ENCODE data around the gene ITGB7.

ITGB7 gene

DNA sequence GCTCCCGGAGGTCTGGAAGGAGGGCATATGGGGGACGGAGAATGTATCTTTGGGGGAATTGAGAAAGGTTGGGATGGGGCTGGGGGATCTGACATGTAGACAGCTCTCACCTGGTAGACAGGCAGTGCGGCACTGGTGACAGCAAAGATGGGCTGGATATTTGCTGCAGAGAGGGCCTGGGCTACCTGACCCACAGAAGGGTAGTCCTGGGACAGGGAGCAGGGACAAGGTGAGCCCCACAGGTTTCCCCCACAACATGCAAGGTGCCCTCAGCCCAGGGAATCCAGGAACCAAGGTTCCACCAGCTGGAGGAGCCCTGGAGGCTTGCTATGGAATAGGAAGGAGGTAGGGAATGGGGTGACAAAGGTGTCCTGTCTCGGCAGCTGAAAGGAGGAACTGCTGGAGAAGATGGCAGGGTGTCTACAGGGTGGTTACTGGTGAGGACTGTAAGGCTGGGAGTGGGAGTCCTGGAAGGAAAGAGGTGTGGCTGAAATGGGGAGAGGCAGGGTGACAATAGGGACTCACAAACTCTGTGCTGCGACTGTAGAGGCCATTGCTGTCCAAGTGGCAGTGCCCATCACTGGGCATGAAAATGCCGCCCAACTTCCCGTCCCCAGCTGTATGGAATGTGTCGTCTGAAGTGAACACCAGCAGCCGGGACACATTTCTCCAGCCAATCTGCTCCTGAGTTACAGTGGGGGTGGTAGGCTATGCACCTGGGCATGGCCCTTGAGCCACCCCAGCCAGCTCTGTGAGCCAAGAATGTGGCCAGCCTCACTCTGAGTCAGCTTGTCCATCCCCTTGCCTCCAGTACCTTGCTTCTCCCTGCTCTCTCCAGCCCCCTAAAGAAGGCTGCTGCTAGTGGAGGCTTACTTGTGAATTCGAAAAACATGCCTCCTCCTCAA lies 11.3 kb downstream of the ITGB7 start:
- no peaks in the 10 kb centered on the region for H4K20me1 ChIP-seq (ENCODE audit: insufficient read depth, low read length)
- H3K9me3 ChIP-seq (ENCODE audit: insufficient read depth, low read length), result no peaks in the 10 kb centered on the region
- no peak overlapping the region for H3K9ac ChIP-seq (ENCODE audit: low read length)
- peaks cover 23% of the 10 kb centered on the region for H3K4me1 ChIP-seq (ENCODE audit: low read length)
- TF ChIP-seq, protein P1, sequence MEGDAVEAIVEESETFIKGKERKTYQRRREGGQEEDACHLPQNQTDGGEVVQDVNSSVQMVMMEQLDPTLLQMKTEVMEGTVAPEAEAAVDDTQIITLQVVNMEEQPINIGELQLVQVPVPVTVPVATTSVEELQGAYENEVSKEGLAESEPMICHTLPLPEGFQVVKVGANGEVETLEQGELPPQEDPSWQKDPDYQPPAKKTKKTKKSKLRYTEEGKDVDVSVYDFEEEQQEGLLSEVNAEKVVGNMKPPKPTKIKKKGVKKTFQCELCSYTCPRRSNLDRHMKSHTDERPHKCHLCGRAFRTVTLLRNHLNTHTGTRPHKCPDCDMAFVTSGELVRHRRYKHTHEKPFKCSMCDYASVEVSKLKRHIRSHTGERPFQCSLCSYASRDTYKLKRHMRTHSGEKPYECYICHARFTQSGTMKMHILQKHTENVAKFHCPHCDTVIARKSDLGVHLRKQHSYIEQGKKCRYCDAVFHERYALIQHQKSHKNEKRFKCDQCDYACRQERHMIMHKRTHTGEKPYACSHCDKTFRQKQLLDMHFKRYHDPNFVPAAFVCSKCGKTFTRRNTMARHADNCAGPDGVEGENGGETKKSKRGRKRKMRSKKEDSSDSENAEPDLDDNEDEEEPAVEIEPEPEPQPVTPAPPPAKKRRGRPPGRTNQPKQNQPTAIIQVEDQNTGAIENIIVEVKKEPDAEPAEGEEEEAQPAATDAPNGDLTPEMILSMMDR (IDR thresholded peaks at IDR 0.05; ENCODE audit: low read depth, low read length), result no peak
- no peak for TF ChIP-seq EZH2phosphoT487 (IDR thresholded peaks at IDR 0.05; ENCODE audit: low read depth)
- no peaks in the 10 kb centered on the region for H3K79me2 ChIP-seq (ENCODE audit: low read length)
- no peak overlapping the region for H2AFZ ChIP-seq (ENCODE audit: low read depth, low read length)
- H3K27ac ChIP-seq (ENCODE audit: low read length), result no peak overlapping the region
- no peak overlapping the region for H3K4me2 ChIP-seq (ENCODE audit: low read length)
- no peak overlapping the region for H3K4me3 ChIP-seq (ENCODE audit: low read length)
- peaks cover 8% of the 10 kb centered on the region for H3K36me3 ChIP-seq (replicated peaks; ENCODE audit: low read depth, low read length)
- no peaks in the 10 kb centered on the region for H3K27me3 ChIP-seq (ENCODE audit: low read depth, low read length)

DNA sequence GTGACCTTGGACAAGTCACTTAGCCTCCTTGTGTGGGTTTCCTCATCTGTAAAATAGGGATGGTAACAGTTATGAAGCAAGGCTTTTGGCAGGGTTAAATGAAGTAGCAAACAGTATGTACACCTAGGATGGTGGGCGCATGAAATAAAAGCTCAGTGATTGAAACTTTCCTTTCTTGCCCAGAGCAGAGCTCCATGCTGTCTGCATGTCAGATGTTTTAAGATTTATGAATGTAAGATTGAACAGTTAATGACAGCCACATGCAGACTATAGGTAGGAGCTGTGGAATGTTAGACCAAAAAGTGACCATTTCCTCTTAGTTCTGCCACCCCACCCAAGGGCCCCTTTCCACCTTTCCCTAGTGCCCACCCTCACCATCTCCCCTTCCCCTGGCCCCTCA lies 12.1 kb downstream of the ITGB7 start:
- H3K36me3 ChIP-seq (replicated peaks; ENCODE audit: low read depth, low read length), result peaks cover 8% of the 10 kb centered on the region

DNA sequence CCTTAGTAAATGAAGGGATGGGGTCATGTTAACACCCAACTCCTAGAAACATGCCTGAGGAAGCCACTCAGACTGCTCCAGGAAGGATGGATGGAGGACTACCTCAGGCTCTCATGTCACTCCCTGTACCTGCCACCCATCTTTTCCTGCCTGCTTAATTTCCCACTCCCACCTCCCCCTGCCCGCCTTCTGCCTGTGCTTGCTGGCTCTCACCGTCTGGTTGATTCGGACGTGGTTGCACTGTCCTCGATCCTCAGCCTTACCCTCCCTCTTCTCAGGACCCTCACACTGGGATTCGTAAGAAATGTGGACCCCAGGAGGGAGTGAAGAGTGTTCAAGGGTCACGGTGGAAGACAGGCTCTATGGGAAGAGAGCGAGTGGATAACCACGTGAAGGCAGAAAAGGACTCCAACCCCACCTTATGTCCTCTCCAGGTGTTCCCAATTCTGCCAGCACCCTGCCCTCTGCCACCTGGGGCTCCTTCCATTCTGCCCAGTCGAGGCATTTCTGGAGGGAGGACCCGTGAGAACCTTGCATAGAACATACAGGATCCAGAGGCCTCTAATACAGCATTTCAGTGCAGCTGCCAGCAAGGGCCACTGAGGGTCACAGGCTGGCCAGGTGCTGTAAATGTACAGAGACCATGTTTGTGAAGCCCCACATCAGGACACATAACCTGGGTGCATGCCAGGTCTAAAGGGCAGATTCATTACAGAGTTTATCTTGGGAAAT lies 12.9 kb downstream of the ITGB7 start:
- Histone ChIP-seq H3K9me3 (ENCODE audit: insufficient read depth, low read length) (no peaks in the 10 kb centered on the region), H3K4me2 (ENCODE audit: low read length) (no peak overlapping the region), H3K9ac (ENCODE audit: low read length) (no peak overlapping the region), H4K20me1 (ENCODE audit: insufficient read depth, low read length) (no peaks in the 10 kb centered on the region), H3K36me3 (replicated peaks; ENCODE audit: low read depth, low read length) (peaks cover 8% of the 10 kb centered on the region), H3K4me3 (ENCODE audit: low read length) (no peak overlapping the region), H2AFZ (ENCODE audit: low read depth, low read length) (no peak overlapping the region), H3K4me1 (ENCODE audit: low read length) (peaks cover 11% of the 10 kb centered on the region), H3K79me2 (ENCODE audit: low read length) (no peaks in the 10 kb centered on the region), H3K27me3 (ENCODE audit: low read depth, low read length) (no peaks in the 10 kb centered on the region), H3K27ac (ENCODE audit: low read length) (no peak overlapping the region)
- TF ChIP-seq, protein P1 (IDR thresholded peaks at IDR 0.05; ENCODE audit: low read depth, low read length), result no peak

More for the DNA sequence above, 12.1 kb downstream of the ITGB7 start:
- no peak for TF ChIP-seq EZH2phosphoT487 (IDR thresholded peaks at IDR 0.05; ENCODE audit: low read depth)
- TF ChIP-seq, protein P1 (IDR thresholded peaks at IDR 0.05; ENCODE audit: low read depth, low read length), result no peak
- H3K4me2 ChIP-seq (ENCODE audit: low read length), result no peak overlapping the region
- H3K9me3 ChIP-seq (ENCODE audit: insufficient read depth, low read length), result no peaks in the 10 kb centered on the region
- H2AFZ ChIP-seq (ENCODE audit: low read depth, low read length), result no peak overlapping the region
- H4K20me1 ChIP-seq (ENCODE audit: insufficient read depth, low read length), result no peaks in the 10 kb centered on the region
- no peak overlapping the region for H3K27ac ChIP-seq (ENCODE audit: low read length)
- H3K27me3 ChIP-seq (ENCODE audit: low read depth, low read length), result no peaks in the 10 kb centered on the region
- no peak overlapping the region for H3K9ac ChIP-seq (ENCODE audit: low read length)
- no peak overlapping the region for H3K4me3 ChIP-seq (ENCODE audit: low read length)
- peaks cover 15% of the 10 kb centered on the region for H3K4me1 ChIP-seq (ENCODE audit: low read length)
- no peaks in the 10 kb centered on the region for H3K79me2 ChIP-seq (ENCODE audit: low read length)

DNA sequence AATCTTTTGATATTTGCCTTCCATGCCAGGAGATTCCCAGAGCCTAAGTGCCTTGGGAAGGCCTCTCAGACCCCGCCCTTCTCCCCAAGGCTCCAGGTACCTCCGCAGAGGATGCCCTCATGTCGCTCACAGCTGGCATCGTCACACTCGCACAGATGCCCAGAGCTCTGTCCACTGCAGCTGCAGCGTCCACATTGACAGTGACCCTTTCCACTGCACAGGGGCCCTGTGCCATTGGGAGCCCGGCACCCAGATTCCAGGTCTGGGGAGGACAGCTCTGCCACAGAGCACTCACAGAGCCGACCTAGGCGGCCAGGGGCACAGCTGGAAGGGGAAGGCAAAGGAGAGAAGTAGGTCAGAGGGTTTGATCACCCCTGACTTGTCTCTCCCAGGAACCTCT lies 14.0 kb downstream of the ITGB7 start:
- Histone ChIP-seq H2AFZ (ENCODE audit: low read depth, low read length) (no peak overlapping the region), H3K27ac (ENCODE audit: low read length) (no peak overlapping the region), H3K9ac (ENCODE audit: low read length) (no peak overlapping the region), H3K4me3 (ENCODE audit: low read length) (no peak overlapping the region), H3K36me3 (replicated peaks; ENCODE audit: low read depth, low read length) (peaks cover 10% of the 10 kb centered on the region), H3K4me2 (ENCODE audit: low read length) (no peak overlapping the region), H4K20me1 (ENCODE audit: insufficient read depth, low read length) (no peaks in the 10 kb centered on the region), H3K4me1 (ENCODE audit: low read length) (peaks cover 3% of the 10 kb centered on the region), H3K79me2 (ENCODE audit: low read length) (no peaks in the 10 kb centered on the region), H3K27me3 (ENCODE audit: low read depth, low read length) (no peaks in the 10 kb centered on the region), H3K9me3 (ENCODE audit: insufficient read depth, low read length) (no peaks in the 10 kb centered on the region)
- no peak for TF ChIP-seq EZH2phosphoT487 (IDR thresholded peaks at IDR 0.05; ENCODE audit: low read depth)
- TF ChIP-seq, protein P1 (IDR thresholded peaks at IDR 0.05; ENCODE audit: low read depth, low read length), result no peak

Data from OCI-LY3 (cell line).